Measurements from ENCODE around the gene ZNF385D. TPM values are rescaled to one million over a fixed set of nuclear protein-coding genes. Genes with fewer than 3 reads are reported as not detected.

Gene ZNF385D
- total RNA-seq, 4 donors from 2014 or later, result 4.2 to 11.2 (median 6.9) TPM

GRCh38 chr3:21643752-21644151 lies 107.3 kb downstream of the ZNF385D start:
- TF ChIP-seq CTCF (IDR thresholded peaks at IDR 0.05; ENCODE audit: low read depth), result no peak

DNA sequence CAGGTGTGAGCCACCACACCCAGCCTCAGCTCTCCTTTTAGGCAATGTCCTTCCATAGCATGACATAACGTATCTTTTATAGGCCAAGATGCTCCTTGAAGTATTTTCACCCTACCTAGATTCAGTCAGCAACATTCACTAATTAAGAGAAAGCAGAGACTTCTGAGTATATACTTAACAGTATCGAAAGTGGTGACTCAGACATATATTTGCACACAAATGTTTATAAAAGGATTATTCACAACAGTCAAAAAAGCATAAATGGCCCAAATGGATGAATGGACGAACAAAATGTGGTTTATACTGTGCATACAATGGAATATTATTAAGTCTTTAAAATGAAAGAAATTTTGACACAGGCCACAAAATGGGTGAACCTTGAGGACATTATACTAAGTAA lies 108.6 kb downstream of the ZNF385D start:
- TF ChIP-seq CTCF (IDR thresholded peaks at IDR 0.05; ENCODE audit: low read depth), result no peak

- no peak for TF ChIP-seq CTCF (IDR thresholded peaks at IDR 0.05; ENCODE audit: low read depth)
Observed at GRCh38 chr3:21641959-21642358, 109.1 kb downstream of the ZNF385D start.

- TF ChIP-seq CTCF (IDR thresholded peaks at IDR 0.05; ENCODE audit: low read depth), result no peak
Observed at GRCh38 chr3:21638488-21638887, 112.5 kb downstream of the ZNF385D start.

GRCh38 chr3:21634112-21634511 lies 116.9 kb downstream of the ZNF385D start:
- no peak for TF ChIP-seq CTCF (IDR thresholded peaks at IDR 0.05; ENCODE audit: low read depth)

DNA sequence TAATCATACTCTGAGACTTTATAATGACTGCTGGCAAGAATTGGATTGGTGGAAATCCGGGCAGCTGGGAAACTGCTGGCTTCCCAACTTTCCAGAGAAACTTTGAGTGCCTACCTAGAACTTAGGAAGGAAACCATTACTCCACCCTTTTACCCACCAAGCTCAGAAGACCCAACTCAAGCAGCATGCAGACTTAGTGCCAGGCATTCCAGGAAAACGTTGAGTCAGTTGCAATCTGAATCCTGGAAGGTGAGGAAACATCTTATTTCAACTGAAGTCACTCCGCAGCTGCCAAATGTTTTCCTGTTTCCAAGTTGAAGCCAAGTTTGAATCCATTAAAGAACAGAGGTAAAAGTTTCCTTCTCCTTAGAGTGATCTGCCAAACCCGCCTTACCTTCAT lies 126.5 kb downstream of the ZNF385D start:
- no peak for TF ChIP-seq CTCF (IDR thresholded peaks at IDR 0.05; ENCODE audit: low read depth)

DNA sequence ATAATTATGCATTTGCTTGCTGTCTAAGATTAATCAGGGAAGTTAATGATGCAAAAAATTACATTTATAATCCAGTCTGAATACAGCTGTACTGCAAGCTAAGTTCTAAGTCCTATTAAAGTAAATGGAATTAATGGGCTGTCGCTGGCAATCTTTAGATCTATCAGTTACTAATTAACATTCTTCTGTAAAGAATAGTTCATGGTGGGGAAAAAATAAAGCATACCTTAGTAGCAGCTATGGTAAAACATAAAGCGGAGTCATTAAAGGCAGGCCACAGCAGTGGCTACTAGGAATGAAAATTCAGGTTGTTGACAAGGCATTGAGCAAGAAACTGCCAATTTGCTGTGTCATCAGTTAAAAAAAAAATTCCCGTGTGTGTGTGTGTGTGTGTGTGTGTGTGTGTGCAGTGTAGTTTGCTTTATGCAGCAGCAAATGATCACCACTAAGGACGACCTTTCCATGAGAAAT lies 129.8 kb downstream of the ZNF385D start:
- no peak for TF ChIP-seq CTCF (IDR thresholded peaks at IDR 0.05; ENCODE audit: low read depth)
